Measurements from ENCODE around the gene COL20A1. TPM values are rescaled to one million over a fixed set of nuclear protein-coding genes. Genes with fewer than 3 reads are reported as not detected.

COL20A1 gene
- total RNA-seq, 1 donor from 2014 or later, result 5.0 TPM

DNA sequence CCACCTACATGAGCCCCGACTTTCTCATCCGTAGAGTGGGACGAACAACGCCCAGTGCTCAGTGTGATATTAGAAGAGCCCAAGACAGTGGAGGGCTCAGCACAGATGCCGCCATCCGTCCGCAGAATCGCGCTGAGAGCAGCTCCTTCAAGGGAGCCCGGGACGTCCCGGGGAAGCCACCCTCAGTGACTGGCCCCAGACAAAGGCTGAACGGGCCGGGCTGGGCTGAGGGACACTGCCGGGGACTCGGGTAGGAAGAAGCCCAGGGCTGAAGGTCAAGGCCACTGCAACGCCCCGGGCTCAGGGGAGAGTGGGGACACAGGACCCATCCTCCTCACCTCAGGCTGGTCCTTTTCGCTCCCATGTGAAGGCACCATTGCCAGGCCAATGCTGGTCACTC, 81.0 kb downstream of the COL20A1 start:
- Mint-ChIP-seq H3K27ac (ENCODE audit: unreplicated experiment) (no peak overlapping the region), H3K4me3 (ENCODE audit: unreplicated experiment) (no peak overlapping the region), H3K9me3 (ENCODE audit: unreplicated experiment) (no peaks in the 10 kb centered on the region), H3K36me3 (ENCODE audit: low read depth, unreplicated experiment) (peaks cover 1% of the 10 kb centered on the region), H3K4me1 (ENCODE audit: low read depth, unreplicated experiment) (no peaks in the 10 kb centered on the region), H3K27me3 (ENCODE audit: low read depth, unreplicated experiment) (peaks cover 39% of the 10 kb centered on the region)
- peaks cover 15% of the 10 kb centered on the region for H3K27me3 ChIP-seq (ENCODE audit: insufficient read depth, low read length)
- no peak for DNase-seq (ENCODE audit: low read depth)
- no peak for FAIRE-seq
- H3K9me3 ChIP-seq (ENCODE audit: insufficient read depth, low read depth, low read length), result no peaks in the 10 kb centered on the region
- no peak overlapping the region for H3K4me2 ChIP-seq (ENCODE audit: low read length)
- H3K9ac ChIP-seq (ENCODE audit: low read length), result no peak overlapping the region
- H3K4me3 ChIP-seq (ENCODE audit: insufficient read depth, low read depth, low read length), result no peak overlapping the region
- H3K4me1 ChIP-seq (ENCODE audit: insufficient read depth, low read length), result no peaks in the 10 kb centered on the region
- no peak overlapping the region for H3K27ac ChIP-seq (ENCODE audit: low read depth, low read length)
- no peaks in the 10 kb centered on the region for H3K36me3 ChIP-seq (ENCODE audit: insufficient read depth, low read length)
- TF ChIP-seq EZH2 (IDR thresholded peaks at IDR 0.05; ENCODE audit: insufficient read depth, low read length), result no peak
- TF ChIP-seq, protein P1, sequence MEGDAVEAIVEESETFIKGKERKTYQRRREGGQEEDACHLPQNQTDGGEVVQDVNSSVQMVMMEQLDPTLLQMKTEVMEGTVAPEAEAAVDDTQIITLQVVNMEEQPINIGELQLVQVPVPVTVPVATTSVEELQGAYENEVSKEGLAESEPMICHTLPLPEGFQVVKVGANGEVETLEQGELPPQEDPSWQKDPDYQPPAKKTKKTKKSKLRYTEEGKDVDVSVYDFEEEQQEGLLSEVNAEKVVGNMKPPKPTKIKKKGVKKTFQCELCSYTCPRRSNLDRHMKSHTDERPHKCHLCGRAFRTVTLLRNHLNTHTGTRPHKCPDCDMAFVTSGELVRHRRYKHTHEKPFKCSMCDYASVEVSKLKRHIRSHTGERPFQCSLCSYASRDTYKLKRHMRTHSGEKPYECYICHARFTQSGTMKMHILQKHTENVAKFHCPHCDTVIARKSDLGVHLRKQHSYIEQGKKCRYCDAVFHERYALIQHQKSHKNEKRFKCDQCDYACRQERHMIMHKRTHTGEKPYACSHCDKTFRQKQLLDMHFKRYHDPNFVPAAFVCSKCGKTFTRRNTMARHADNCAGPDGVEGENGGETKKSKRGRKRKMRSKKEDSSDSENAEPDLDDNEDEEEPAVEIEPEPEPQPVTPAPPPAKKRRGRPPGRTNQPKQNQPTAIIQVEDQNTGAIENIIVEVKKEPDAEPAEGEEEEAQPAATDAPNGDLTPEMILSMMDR (IDR thresholded peaks at IDR 0.05; ENCODE audit: insufficient read depth, low read depth, low read length), result no peak
- H4K20me1 ChIP-seq (ENCODE audit: insufficient read depth, low read length), result no peaks in the 10 kb centered on the region
- no peak overlapping the region for H2AFZ ChIP-seq (ENCODE audit: low read depth, low read length)
- H3K79me2 ChIP-seq (ENCODE audit: insufficient read depth, low read length), result no peaks in the 10 kb centered on the region

DNA sequence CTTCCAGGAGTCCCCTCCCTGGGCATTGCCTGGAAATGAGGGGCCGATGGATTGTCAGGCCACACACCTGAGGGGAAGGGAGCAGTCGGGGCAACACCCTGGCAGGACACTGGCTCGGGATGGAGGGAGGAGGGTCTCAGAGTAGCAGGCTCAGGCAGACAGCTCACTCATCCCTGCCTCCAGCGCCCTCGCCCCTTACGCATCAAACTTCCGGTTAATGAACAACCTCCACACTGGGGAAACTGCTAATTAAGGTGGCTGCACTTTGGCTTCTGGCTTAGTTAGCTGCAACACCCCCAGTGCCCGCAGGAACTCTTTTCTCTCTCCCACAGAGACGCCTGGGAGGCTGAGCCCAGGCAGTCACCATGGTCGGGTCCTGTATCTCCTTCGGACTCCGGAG, 81.5 kb downstream of the COL20A1 start:
- FAIRE-seq, result no peak
- no peaks in the 10 kb centered on the region for H3K4me1 Mint-ChIP-seq (ENCODE audit: low read depth, unreplicated experiment)

DNA sequence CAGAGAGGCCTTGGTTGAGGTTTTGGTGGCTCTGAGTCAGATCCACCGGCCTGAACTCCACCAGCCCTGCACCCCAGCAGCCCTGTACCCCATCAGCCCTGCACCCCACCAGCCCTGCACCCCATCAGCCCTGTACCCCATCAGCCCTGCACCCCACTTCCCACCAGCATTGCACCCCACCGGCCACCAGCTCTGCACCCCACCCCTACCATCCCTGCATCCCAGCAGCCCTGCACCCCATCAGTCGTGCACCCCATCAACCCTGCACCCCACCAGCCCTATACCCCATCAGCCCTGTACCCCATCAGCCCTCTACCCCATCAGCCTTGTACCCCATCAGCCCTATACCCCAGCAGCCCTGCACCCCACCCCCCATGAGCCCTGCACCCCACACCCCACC, 82.5 kb downstream of the COL20A1 start:
- Mint-ChIP-seq H3K4me3 (ENCODE audit: unreplicated experiment) (no peak overlapping the region), H3K27ac (ENCODE audit: unreplicated experiment) (no peak overlapping the region), H3K36me3 (ENCODE audit: low read depth, unreplicated experiment) (peaks cover 1% of the 10 kb centered on the region), H3K27me3 (ENCODE audit: low read depth, unreplicated experiment) (peaks cover 40% of the 10 kb centered on the region), H3K4me1 (ENCODE audit: low read depth, unreplicated experiment) (no peaks in the 10 kb centered on the region), H3K9me3 (ENCODE audit: unreplicated experiment) (no peaks in the 10 kb centered on the region)
- FAIRE-seq, result no peak
- TF ChIP-seq, protein P1 (IDR thresholded peaks at IDR 0.05; ENCODE audit: insufficient read depth, low read depth, low read length), result no peak
- TF ChIP-seq EZH2 (IDR thresholded peaks at IDR 0.05; ENCODE audit: insufficient read depth, low read length), result no peak
- no peaks in the 10 kb centered on the region for H3K79me2 ChIP-seq (ENCODE audit: insufficient read depth, low read length)
- DNase-seq (ENCODE audit: low read depth), result no peak
- H3K27ac ChIP-seq (ENCODE audit: low read depth, low read length), result no peak overlapping the region
- H3K9ac ChIP-seq (ENCODE audit: low read length), result no peak overlapping the region
- no peaks in the 10 kb centered on the region for H3K9me3 ChIP-seq (ENCODE audit: insufficient read depth, low read depth, low read length)
- H4K20me1 ChIP-seq (ENCODE audit: insufficient read depth, low read length), result no peaks in the 10 kb centered on the region
- no peaks in the 10 kb centered on the region for H3K4me1 ChIP-seq (ENCODE audit: insufficient read depth, low read length)
- H2AFZ ChIP-seq (ENCODE audit: low read depth, low read length), result no peak overlapping the region
- H3K4me2 ChIP-seq (ENCODE audit: low read length), result no peak overlapping the region
- peaks cover 15% of the 10 kb centered on the region for H3K27me3 ChIP-seq (ENCODE audit: insufficient read depth, low read length)
- no peak overlapping the region for H3K4me3 ChIP-seq (ENCODE audit: insufficient read depth, low read depth, low read length)
- no peaks in the 10 kb centered on the region for H3K36me3 ChIP-seq (ENCODE audit: insufficient read depth, low read length)

More for the DNA sequence above, 81.5 kb downstream of the COL20A1 start:
- Mint-ChIP-seq H3K36me3 (ENCODE audit: low read depth, unreplicated experiment) (peaks cover 1% of the 10 kb centered on the region), H3K27ac (ENCODE audit: unreplicated experiment) (no peak overlapping the region), H3K9me3 (ENCODE audit: unreplicated experiment) (no peaks in the 10 kb centered on the region), H3K27me3 (ENCODE audit: low read depth, unreplicated experiment) (peaks cover 38% of the 10 kb centered on the region), H3K4me3 (ENCODE audit: unreplicated experiment) (no peak overlapping the region)
- Histone ChIP-seq H3K4me1 (ENCODE audit: insufficient read depth, low read length) (no peaks in the 10 kb centered on the region), H3K36me3 (ENCODE audit: insufficient read depth, low read length) (no peaks in the 10 kb centered on the region), H3K4me2 (ENCODE audit: low read length) (no peak overlapping the region), H3K79me2 (ENCODE audit: insufficient read depth, low read length) (no peaks in the 10 kb centered on the region), H2AFZ (ENCODE audit: low read depth, low read length) (no peak overlapping the region), H3K27ac (ENCODE audit: low read depth, low read length) (no peak overlapping the region), H3K9ac (ENCODE audit: low read length) (no peak overlapping the region), H3K9me3 (ENCODE audit: insufficient read depth, low read depth, low read length) (no peaks in the 10 kb centered on the region), H4K20me1 (ENCODE audit: insufficient read depth, low read length) (no peaks in the 10 kb centered on the region), H3K27me3 (ENCODE audit: insufficient read depth, low read length) (peaks cover 15% of the 10 kb centered on the region), H3K4me3 (ENCODE audit: insufficient read depth, low read depth, low read length) (no peak overlapping the region)
- no peak for DNase-seq (ENCODE audit: low read depth)
- no peak for TF ChIP-seq EZH2 (IDR thresholded peaks at IDR 0.05; ENCODE audit: insufficient read depth, low read length)
- TF ChIP-seq, protein P1 (IDR thresholded peaks at IDR 0.05; ENCODE audit: insufficient read depth, low read depth, low read length), result no peak
